Osteoblast (primary cell): Measurements from ENCODE around the gene CNTNAP5. TPM values are rescaled to one million over a fixed set of nuclear protein-coding genes. Genes with fewer than 3 reads are reported as not detected.

Source experiments
- DNase-seq: peaks from one replicate; pipeline ENCODE4 v3.0.0; 2011; ENCODE audit warnings: low spot score, mixed read lengths; ENCODE audit not compliant: insufficient read length; ENCODE audit errors: missing footprints
- H2AFZ ChIP-seq: 2 replicates; pipeline ENCODE4 v1.6.0; 2011; ENCODE audit warnings: mild to moderate bottlenecking, low read length
- H3K27ac ChIP-seq: 2 replicates; pipeline ENCODE4 v1.5.1; 2011; ENCODE audit warnings: mild to moderate bottlenecking, low read depth, low read length, moderate library complexity
- H3K27me3 ChIP-seq: 2 replicates; pipeline ENCODE4 v1.6.0; 2012; ENCODE audit warnings: mild to moderate bottlenecking, control low read depth, inconsistent platforms, low read length, moderate library complexity; ENCODE audit not compliant: insufficient read depth
- H3K36me3 ChIP-seq: 2 replicates; pipeline ENCODE4 v1.5.1; 2011; ENCODE audit warnings: mild to moderate bottlenecking, low read length, control low read depth, moderate library complexity; ENCODE audit not compliant: insufficient read depth
- H3K4me1 ChIP-seq: 2 replicates; pipeline ENCODE4 v1.5.1; 2011; ENCODE audit warnings: mild to moderate bottlenecking, low read length, control low read depth, moderate library complexity; ENCODE audit not compliant: insufficient read depth
- H3K4me2 ChIP-seq: 2 replicates; pipeline ENCODE4 v1.6.0; 2011; ENCODE audit warnings: mild to moderate bottlenecking, low read length; ENCODE audit not compliant: insufficient read depth
- H3K4me3 ChIP-seq: fragments of 200-600 bp; sonication (generic); 3 replicates; pipeline ENCODE4 v1.5.1; 2012; ENCODE audit warnings: mild to moderate bottlenecking, low read length, inconsistent platforms; ENCODE audit not compliant: insufficient read depth
- H3K79me2 ChIP-seq: 2 replicates; pipeline ENCODE4 v1.6.0; 2012; ENCODE audit warnings: mild to moderate bottlenecking, low read length, control low read depth, inconsistent platforms; ENCODE audit not compliant: insufficient read depth
- H3K9me3 ChIP-seq: 2 replicates; pipeline ENCODE4 v1.5.1; 2011; ENCODE audit warnings: low read depth, low read length, control low read depth
- H4K20me1 ChIP-seq: 2 replicates; pipeline ENCODE4 v1.6.0; 2012; ENCODE audit warnings: mild to moderate bottlenecking, low read length, control low read depth; ENCODE audit not compliant: insufficient read depth
- CTCF ChIP-seq: IDR thresholded peaks from 2 replicates; pipeline ENCODE4 v1.5.1; 2011; ENCODE audit warnings: mild to moderate bottlenecking, low read depth, low read length, moderate library complexity; ENCODE audit errors: extremely low read depth
- total RNA-seq: library from RNA; depleted of rRNA; stranded (reverse); fragments of >200 nt; gene quantifications from 2 replicates; pipeline ENCODE4 v1.2.3, GENCODE V29; 2012

The CNTNAP5 gene
- total RNA-seq, 1 donor = not detected

GRCh38 chr2:124894199-124894598 lies 869.1 kb downstream of the CNTNAP5 start:
- Histone ChIP-seq H3K27me3 (no peaks in the 10 kb centered on the region), H4K20me1 (no peaks in the 10 kb centered on the region), H3K9me3 (peaks cover 3% of the 10 kb centered on the region), H2AFZ (no peak overlapping the region), H3K4me2 (no peak overlapping the region), H3K36me3 (no peaks in the 10 kb centered on the region), H3K4me3 (no peak overlapping the region), H3K79me2 (no peaks in the 10 kb centered on the region), H3K4me1 (no peaks in the 10 kb centered on the region), H3K27ac (no peak overlapping the region)
- no peak for DNase-seq
- no peak for TF ChIP-seq CTCF

GRCh38 chr2:124898827-124899226 lies 873.7 kb downstream of the CNTNAP5 start:
- H4K20me1 ChIP-seq = no peaks in the 10 kb centered on the region
- no peaks in the 10 kb centered on the region for H3K27me3 ChIP-seq
- TF ChIP-seq CTCF = no peak
- H3K27ac ChIP-seq = no peak overlapping the region
- no peak overlapping the region for H3K4me3 ChIP-seq
- H3K79me2 ChIP-seq = no peaks in the 10 kb centered on the region
- peaks cover 5% of the 10 kb centered on the region for H3K9me3 ChIP-seq
- H2AFZ ChIP-seq = no peak overlapping the region
- DNase-seq = no peak
- H3K4me2 ChIP-seq = no peak overlapping the region
- H3K4me1 ChIP-seq = no peaks in the 10 kb centered on the region
- H3K36me3 ChIP-seq = no peaks in the 10 kb centered on the region

GRCh38 chr2:124908411-124908810 lies 883.3 kb downstream of the CNTNAP5 start:
- H3K9me3 ChIP-seq = no peaks in the 10 kb centered on the region
- no peak for TF ChIP-seq CTCF

GRCh38 chr2:124911560-124911959 lies 886.5 kb downstream of the CNTNAP5 start:
- Histone ChIP-seq H3K27me3 (no peaks in the 10 kb centered on the region), H3K4me1 (no peaks in the 10 kb centered on the region), H3K36me3 (no peaks in the 10 kb centered on the region), H3K4me2 (no peak overlapping the region), H3K79me2 (no peaks in the 10 kb centered on the region), H3K4me3 (no peak overlapping the region), H3K27ac (no peak overlapping the region), H2AFZ (no peak overlapping the region), H4K20me1 (no peaks in the 10 kb centered on the region), H3K9me3 (no peaks in the 10 kb centered on the region)
- DNase-seq = no peak
- no peak for TF ChIP-seq CTCF

More at GRCh38 chr2:124908411-124908810, 883.3 kb downstream of the CNTNAP5 start:
- no peaks in the 10 kb centered on the region for H3K36me3 ChIP-seq
- H3K27me3 ChIP-seq = no peaks in the 10 kb centered on the region
- no peak for DNase-seq
- H3K79me2 ChIP-seq = no peaks in the 10 kb centered on the region
- H3K4me3 ChIP-seq = no peak overlapping the region
- no peaks in the 10 kb centered on the region for H3K4me1 ChIP-seq
- no peak overlapping the region for H3K27ac ChIP-seq
- no peaks in the 10 kb centered on the region for H4K20me1 ChIP-seq
- no peak overlapping the region for H3K4me2 ChIP-seq
- no peak overlapping the region for H2AFZ ChIP-seq
